ENCODE results near the gene CLDN16.

- TF ChIP-seq CTCF (IDR thresholded peaks at IDR 0.05; ENCODE audit: low read depth, low read length, poor library complexity, severe bottlenecking) (no peak), EZH2phosphoT487 (IDR thresholded peaks at IDR 0.05; ENCODE audit: borderline replicate concordance, low read length) (no peak)
These were observed 26.3 kb downstream of the CLDN16 start for GRCh38 chr3:190414297-190414696.
